Hypothalamus (tissue), 51 donors: Measurements from ENCODE around the gene MBD4.
A peak's percentile ranks its signal among the peaks of the same experiment; 100 is the strongest.
"Not testable (repeated sequence)": the region's sequence is repeated elsewhere in the genome, so short reads cannot be mapped to it uniquely, and the experiment has no call there.

Experiments used
- DNase-seq, 51 donors: peaks; one replicate each; lab custom pipeline; 2025; lab: John Stamatoyannopoulos, UW

Gene MBD4

DNA sequence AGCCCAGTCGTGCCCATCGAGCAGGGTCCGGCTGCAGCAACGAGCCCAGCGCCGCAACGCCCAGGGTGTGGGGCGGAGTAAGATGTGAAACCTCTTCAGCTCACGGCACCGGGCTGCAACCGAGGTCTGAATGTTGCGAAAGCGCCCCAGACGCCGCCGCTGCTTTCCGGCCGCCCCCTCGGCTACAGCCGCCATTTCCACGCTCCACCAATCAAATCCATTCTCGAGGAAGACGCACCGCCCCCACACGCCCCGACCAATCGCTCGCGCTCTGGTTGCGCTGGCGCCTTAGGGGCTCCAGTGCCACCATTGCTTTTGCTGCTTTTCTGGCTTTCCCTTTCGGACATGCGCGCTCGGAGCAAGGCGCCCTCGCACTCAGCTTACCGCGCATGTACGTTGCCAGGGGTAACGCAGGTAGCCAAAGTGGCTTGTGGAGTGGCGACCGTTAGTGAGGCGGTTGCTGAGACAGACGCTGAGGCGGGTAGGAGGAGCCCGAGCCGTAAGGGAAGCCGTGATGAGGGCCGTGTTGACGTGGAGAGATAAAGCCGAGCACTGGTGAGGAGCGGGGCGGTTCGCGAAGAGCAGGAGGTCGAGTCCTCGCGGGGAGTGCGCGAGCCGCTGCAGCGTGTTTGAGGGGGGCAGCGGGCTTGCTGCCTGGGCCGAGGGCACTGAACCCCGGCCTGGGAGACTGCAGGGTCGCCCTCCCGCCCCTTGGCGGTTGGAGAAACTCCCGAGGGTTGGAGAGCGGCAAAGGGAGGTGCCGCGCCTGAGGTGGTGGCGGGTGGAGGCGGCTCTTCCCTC lies at the start of gene MBD4, which contains the start of gene IFT122:
Gene MBD4, minus strand, starts transcription at position 132 of the 801 bp plus-strand sequence. Its CDS starts 115 bp downstream, at position 17.
Gene IFT122, plus strand, starts transcription at position 408 of the 801 bp plus-strand sequence. Its CDS starts 107 bp downstream, at position 515.
- DNase-seq: peak; percentile 72 to 99 (median 95)

DNA sequence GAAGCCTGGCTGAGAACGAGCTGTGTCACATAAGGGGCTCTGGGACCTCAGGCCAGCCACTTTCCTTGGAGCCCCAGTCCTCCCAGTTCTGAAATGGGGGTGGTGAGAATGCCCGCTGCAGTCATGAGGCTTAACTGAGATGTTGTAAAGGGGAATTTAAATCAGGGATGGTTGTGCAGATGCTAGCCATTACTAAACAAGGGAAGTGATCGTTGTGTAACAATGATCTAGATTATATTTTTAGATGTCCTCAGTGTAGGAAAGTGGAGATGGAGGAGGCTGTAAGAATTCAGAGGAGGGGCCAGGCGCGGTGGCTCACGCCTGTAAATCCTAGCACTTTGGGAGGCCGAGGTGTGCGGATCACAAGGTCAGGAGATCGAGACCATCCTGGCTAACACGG lies 49.5 kb upstream of the MBD4 start:
- DNase-seq: not testable (repeated sequence)

DNA sequence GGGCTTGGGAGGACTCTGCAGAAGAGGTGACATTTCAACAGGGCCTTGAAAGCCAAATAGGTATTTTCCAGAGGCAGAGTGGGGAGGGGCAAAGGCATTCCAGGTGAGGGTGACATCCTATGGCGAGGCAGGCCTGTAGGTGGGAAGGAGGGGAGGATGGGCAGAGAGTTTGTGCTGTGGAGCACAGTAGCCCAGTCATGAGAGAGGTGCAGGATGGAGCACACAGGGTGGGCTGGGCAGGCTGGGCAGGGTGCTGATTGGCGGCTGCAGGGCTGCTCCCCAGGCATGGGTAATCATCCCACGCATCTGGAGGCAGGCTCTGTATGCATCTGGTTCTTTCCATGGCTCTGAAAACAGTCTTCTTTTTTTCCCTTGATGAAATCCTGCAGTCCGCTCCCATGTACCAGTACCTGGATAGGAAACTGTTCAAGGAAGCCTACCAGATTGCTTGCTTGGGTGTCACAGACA lies 48.2 kb upstream of the MBD4 start:
- not testable (repeated sequence) for DNase-seq

DNA sequence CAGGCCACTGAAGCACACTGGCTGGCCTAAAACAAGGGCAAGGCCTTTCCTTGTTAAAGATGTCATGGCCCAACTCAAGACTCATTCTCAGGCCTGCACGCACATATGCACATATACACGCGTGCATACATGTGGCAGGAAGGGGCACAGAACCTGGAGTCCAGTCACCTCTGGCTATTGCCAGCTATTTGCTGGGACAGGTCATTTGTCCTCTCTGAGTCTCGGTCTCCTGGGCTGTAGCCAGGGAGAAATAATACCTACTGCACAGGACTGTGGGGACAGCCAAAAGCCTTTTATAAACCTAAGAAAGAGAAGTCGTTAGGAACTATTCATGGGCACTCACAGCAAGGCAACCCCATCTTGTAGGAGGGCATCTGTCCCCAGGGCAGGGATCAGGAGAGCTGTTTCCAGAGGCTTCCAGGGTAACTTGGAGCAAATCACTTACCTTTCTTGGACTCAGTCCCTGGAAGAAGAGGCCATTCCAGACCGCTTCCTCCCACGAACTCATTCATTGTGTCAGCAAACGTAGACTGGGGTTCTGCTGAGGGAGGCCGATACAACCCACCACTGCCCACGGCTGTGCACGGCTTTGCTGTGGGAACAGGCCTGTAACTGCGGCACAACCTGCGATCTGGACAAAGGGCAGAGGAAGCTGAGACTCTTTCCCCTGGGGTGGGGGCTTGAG lies 47.6 kb upstream of the MBD4 start:
- DNase-seq: no peak

DNA sequence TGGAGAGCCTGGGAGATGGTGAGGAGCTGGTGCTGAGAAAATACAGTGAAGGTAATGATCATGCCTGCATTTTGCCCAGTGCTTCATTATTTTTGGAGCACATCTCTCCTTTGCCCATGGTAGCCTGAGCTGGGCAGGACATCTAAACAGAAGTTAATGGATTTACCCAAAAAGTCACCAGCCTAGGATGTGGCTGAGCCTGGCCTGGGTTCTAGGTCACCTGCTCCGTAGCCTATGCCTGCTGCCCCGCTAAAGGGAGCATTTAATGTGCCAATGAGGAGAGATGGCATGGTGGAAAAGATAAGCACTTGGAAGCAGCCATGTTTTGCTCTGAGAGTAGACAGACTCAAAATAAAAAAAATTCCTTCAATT lies 46.9 kb upstream of the MBD4 start:
- no peak for DNase-seq

DNA sequence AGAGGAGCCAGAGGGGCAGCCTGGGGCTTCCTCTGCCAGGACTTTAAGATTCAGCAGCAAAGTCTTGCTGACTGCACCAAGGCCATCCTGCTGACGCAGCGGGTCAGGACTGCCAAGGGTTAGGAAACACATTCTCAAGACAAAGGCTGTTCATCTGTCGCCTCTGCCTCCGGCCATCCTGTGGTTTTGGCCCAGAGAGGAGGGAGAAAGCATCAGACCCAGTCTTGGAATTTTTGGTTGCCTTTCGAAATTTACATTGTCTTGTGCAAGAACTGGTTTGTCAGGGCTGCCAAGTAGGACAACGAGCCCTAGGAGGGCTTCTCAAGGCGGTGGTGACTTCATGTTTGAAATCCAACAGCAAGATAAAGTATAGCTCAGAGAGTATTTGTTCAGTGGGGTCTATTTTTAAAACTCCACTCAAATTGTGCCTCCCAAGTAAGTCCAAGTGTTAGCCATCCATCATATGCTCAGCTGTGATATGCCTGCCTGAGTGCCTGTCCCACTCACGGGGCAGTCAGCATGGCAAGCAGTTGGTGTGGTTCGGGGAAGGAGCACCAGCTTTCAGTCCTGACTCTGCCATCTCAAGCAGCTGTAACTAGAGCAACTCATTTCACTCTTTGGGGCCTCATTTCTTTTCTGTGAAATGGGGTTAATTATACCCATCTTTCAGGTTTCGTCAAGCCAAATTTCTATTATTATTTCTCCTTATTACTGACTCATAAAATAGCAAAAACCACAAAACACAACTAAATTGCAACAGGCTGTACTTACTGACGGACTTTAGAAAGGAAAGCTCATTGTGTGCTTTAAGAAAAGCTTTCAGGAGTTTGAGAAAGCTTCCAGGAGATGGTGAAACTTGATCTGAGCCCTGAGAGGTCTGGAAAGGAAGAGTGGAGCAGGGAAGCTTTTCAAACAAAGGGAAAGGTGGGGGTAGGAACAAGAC lies 46.2 kb upstream of the MBD4 start:
- peak in 35 of 51 donors; percentile 8 to 72 (median 51) for DNase-seq

DNA sequence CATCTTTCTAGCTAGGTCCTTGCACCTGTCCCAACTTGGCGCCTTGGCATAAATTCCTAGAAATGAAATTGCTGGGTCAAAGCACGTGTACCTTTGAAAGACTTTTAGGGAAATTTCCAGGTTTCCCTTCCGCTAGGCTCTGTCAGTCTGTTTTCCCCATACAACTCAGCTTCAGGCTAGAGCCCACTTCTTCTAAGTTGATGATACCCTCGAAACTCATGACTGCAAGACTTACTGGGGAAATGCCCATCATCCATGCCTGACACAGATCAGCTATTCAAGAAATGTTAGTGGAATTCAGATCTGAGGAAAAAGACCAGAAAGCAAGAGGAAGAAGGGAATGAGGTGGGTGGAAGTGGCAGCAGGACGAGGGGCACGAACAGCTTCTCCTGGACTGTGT lies 45.4 kb upstream of the MBD4 start:
- DNase-seq: not testable (repeated sequence)

DNA sequence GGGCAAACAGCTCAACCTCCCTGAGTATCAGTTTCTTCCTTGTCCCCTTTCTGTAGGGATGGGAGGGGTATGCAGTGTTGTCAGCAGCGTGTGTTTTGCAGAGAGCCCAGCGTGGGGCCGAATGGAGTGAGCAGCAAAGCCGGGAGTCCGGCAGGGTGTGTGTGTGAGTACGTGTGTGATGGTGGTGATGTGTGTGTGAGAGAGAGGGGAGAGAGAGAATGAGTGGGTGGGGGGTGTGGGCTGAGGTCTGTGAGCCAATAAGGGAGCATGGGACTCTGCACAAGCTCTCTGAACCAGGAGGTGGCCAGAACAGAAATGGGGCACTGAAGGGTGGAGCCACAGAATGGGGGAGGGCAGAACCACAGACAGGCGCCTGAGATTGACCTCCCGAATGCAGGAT lies 44.1 kb upstream of the MBD4 start:
- no peak for DNase-seq

DNA sequence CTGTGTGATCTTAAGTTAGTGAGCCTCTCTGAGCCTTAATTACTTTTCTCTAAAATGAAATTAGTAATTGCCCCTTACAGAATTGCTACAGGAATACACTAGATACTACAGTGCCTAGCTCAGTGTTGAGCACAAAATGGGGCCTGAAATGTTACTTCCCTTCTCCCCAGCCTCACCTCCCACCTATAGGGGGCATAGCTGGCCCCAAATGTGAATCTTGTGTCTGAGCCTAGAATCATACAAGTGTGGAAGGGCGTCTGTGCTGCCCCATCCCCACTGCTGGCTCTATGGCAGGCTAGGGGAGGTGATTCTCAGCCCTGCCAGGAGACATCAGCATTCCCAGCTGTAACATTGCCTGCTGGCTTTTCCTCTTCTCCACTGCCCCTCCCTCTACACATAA lies 43.0 kb upstream of the MBD4 start:
- DNase-seq: no peak

DNA sequence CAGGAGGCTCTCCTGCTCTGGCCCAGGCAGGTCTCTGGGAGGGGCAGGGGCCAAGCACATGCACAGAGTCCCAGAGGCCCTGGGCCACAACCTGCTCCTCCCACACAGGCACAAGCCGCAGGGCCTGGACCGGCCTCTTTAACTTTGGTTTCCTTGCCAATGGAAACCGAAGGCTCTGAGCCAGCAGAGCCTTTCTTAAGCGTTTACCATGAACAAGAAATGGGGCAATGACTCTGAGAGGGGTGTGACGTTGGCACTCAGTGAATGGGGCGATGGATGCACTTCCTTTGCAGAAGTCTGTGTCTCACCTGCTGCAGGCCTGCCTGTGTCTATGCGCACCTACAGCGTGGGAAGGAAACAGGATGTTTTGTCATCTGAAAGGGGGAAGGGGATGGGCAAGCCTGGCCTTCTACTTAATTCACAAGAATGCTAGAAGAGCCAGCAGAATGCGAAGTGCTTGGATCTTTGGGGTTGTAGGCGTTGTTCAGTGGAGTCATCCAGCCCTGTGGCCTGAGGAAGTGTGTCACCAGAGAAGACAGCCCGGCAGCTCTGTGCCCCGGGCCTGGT lies 42.1 kb upstream of the MBD4 start:
- peak in 21 of 51 donors; percentile 10 to 56 (median 28) for DNase-seq

DNA sequence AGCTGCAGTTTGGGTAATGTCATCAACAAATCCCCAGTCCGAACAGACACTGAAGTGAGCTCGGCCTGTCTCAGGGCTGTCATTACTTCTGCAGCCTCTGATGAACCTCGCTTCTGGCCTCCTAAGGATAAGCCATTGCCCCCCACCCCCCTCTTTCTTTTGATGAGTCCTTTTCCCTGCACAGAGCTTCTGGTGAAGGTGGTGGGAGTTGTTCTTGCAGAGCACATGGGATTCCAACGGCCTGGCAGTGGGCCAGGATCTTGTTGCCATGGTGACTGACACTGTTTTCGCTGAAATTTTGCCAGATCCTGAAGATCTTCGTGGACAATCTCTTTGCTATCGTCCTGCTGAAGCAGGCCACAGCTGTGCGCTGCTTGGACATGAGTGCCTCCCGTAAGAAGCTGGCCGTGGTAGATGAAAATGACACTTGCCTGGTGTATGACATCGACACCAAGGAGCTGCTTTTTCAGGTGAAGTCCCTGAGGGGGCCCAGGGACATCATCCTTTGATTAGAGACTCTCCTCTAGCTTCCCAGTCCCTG lies 41.5 kb upstream of the MBD4 start:
- DNase-seq: peak in 23 of 51 donors; percentile 3 to 68 (median 27)

DNA sequence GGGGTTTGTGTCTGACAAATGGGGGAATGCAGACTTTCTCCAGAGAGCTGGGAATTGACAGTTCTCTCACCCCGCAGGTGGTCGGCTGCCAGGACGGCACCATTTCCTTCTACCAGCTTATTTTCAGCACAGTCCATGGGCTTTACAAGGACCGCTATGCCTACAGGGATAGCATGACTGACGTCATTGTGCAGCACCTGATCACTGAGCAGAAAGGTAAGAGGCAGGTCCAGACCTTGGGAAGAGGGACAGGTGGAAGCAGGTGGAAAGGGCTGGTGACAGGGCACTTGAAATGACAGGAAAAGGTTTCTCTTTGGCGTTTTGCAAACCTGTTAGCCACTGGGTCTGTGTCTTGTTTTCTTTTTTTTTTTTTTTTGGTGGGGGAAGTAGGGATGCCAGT lies 36.8 kb upstream of the MBD4 start:
- no peak for DNase-seq

DNA sequence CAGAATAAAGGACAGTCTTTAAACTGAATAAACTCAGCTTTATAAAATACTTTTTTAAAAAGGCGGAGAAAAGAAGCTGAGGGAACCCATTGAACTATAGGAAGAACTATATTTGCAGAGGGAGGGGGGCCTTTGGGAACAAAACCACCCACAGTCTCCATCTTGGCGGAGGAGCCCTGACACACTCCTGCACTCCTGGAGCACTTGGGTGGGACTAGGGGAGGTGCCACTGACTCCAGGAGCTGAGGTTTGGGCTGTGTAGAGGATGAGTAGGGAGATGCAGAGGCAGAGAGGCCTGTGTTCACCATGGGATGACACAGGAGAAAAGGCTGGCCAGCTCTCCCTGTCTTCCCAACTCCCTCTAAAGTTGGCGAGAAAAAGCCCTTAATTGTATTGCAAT lies 36.1 kb upstream of the MBD4 start:
- no peak for DNase-seq

DNA sequence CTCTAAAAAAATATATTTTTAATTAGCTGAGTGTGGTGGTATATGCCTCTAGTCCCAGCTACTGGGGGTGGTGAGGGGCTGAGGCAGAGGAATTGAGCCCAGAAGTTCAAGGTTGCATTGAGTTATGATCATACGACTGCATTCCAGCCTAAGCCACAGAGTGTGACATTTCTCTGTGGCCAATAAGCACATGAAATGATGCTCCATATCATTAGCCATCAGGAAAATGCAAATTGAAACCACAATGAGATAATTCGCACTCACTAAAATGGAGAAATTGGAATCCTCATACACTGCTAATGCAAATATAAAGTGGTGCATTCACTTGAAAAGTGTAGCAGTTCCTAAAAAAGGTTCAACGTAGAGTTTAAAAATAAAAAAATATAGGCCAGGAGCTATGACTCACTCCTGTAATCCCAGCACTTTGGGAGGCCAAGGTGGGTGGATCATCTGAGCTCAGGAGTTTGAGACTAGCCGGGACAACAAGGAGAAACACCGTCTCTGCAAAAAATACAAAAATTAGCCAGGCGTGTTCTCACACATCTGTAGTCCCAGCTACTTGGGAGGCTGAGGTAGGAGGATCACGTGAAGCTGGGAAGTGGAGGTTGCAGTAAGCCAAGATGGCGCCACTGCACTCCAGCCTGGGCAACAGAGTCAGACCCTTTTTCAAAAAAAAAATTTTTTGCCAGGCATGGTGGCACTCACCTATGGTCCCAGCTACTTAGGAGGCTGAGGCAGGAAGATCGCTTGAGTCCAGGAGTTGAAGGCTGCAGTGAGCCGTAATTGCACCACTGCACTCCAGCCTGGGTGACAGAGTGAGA lies 35.4 kb upstream of the MBD4 start:
- no peak for DNase-seq

DNA sequence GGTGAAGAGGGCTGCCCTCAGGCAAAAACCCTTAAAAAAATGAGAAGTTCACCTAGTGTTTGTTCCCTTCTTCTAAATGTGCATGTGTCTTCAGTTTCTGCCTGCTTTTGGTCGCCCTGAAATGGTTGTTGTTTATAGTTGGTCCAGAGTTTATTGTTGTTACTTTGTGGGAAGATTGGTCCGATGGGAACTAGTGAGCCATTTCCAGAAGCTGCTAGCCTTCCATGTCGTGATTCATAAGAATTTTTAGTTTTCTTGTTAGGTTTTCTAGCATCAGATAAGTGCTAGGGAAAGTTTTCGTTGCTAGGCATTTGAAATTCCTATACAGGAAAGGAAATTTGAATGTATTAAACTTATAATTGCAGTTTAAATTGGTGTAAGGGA lies 34.0 kb upstream of the MBD4 start:
- no peak for DNase-seq

DNA sequence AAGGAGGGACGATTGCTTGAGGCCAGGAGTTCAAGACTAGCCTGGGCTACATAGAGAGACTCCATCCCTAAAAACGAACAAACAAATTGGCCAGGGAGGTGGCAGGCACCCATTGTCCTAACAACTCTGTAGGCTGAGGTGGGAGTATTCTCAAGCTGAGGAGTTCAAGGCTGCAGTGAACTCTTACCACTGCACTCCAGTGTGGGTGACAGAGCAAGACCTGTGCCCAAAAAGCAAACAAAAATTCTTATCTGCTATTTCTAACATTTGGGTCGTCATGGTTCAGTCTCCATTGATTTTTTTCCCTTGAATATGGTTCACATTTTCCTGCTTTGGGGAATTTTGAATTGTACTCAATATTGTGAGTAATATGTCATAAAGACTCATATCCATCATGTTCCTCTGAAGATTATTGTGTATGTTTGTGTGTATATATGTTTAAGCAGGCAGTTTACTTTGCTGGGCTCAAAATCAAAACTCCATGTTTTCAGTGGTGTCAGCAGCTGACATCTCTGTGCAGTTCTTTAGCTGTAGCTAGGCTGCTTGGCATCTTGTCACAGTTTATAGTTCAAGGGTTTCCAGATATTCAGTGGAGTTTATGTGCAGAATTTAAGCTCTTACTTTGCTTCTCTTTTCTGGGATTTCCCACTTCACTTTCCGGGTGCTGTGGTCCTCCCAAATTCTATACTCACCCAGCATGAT lies 33.5 kb upstream of the MBD4 start:
- no peak for DNase-seq

DNA sequence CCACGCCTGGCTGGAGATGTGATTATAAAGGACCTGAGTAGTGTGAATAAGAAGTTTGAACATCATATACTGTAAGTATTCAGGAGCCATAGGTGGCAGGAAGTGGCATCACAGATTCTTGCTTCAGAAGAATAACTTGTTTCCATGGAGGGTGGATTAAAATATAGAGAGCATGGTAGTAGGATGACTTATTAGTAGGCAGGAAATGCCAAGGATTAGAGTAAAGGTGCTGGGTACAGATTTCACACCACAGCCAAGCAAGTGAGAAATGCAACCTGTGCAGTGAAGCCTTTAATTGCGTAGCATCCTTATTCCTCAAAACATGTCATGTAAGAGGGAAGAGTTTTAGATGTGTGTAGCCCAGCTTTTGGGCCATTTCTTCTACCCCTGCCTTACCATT lies 31.1 kb upstream of the MBD4 start:
- DNase-seq: no peak

DNA sequence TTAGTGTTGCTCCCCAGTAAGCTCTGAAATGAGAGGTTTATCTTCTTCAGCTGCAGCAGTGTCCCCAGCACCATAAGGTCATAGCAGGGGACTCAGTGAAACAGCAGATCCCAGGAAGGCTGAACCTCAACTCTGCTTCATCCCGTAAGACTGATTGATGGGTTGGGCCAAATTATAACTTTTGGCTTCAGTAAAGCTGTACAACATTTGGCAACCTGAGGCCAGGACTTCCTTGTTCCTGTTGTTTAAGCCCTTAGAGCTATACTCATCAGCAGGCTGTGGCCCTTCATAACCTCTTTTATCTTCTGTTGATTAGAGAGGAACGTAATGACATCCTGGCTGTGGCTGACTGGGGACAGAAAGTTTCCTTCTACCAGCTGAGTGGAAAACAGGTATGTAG lies 29.3 kb upstream of the MBD4 start:
- DNase-seq: no peak

DNA sequence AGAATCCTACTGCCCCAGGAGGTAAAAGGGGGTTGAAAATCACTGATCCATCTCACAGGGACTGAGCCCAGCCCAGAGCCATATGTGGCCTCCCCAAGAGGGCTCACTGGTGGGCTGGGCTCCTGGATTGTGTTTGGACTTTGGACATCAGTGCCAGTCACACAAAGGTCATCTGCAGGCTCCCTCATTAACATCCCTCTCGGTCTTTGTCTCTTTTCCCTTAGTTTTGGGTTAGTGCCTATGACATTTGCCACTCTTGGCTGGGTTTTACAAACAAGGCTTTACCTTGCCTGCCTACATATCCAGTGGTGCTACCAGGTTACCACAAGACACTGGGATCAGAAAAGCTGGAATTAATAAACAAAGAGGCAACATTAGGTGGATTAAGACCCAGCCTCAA lies 28.2 kb upstream of the MBD4 start:
- no peak for DNase-seq
